ENCODE measurements around the gene ZNF367.

The ZNF367 gene

DNA sequence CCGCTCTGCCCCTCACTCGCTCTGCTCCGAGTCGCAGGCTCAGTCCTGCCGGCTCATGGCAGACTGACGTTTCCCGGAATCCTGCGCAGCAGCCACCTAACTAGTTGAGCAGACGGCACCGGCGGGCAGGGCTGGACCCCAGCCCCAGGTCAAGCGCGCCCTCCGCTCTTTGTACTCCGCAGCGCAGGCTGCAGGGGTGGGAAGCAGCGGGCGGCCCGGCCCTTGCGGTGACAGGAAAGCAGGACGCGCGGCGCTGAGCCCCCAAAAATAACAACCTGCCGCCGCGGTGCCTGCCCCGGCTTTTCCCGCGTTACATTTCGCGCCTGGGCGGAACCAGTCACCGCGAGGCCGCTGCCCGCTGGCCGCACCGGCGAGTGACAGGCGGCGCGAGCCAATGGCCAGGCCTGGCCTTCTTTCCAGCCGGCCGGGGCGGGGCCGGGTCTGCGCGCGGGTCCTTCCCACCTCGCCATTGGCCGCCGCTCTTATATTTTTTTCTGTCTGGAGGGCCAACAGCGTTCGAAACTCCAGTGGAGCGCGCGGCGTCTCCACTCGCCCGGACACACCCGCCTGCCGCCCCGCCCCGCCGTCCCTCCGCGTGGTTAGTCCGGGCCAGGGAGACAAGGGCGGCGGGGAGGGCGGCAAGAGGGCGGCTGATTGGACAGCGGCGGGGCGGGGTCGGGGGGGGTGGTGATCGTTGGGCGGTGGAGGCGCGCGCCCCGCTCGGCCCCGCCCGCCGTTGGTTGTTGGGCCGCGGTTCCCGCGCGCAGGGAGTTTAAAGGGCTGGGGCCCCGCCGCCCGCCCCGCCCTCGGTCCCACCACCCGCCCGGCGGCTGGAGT is at the start of gene ZNF367:
Gene ZNF367 (minus strand): TSS at position 288 of the 837 bp plus-strand sequence. CDS start 338 bp downstream, outside the sequence.
- DNase-seq: peak; percentile 98

DNA sequence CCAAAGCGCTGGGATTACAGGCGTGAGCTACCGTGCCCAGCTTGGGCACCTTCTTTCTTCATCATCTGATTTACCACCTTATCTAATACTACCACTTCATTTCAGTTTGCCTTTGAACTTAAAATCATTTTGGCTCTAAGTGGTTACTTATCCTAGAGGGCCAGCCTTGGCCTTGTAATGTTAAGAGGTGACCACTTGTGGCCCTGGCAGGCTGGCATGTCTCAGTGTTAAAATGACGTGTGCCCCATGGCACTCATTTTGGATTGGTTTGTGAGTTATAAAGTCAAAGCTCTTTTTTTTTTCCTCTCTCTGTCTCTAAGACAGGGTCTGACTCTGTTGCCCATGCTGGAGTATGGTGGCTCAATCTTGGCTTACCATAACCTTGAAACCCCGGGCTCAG is 49.6 kb upstream of the ZNF367 start:
- no peak for DNase-seq

DNA sequence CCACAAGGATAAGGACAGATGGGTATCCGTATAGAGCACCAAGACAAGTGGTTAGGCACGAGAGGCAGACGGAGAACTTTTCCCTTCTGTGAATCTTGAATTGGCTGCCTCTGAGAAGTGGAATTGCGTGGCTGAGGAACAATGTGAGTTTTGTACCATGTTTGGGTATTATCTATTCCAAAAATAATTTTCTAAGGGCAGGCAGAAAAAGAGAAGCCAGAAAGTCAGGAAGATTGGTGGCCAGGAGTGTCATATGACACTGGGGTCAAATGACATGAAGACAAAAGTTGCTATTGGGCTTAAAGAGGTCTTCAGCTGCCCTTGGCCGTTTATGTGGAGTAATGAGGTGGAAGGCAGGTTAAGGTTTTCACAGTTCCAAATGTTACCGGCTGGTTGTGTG is 46.3 kb upstream of the ZNF367 start:
- DNase-seq: no peak

DNA sequence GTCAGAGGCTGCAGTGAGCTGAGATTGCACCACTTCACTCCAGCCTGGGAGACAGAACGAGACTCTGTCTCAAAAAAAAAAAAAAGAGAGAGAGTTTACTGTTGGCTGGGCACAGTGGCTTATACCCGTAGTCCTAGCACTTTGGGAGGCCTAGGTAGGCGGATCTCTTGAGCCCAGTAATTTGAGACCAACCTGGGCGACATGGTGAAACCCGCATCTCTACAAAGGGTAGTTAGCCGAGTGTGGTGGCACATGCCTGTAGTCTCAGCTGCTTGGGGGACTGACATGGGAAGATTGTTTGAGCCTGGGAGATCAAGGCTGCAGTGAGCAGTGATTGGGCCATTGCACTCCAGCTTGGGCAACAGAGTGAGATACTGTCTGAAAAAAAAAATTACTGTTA is 44.4 kb upstream of the ZNF367 start:
- no peak for DNase-seq

DNA sequence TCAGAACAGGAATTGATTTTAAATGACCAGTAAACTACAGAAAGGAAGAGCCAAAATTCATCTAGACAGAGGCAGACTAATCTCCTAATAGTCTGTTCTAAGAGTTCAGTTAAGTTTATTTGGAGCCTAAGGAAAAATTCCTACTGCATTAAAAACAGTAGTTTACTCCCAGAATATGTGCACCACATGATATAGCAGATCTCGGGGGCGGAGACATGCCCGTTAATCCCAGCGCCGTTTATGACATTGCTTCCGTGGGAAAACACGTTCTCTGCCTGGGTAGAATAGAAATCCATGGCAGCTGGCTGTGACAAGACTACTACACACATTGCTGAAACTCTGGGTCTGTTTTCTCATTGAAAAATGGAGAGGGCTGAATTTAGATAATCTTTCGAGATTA is 43.2 kb upstream of the ZNF367 start:
- no peak for DNase-seq

DNA sequence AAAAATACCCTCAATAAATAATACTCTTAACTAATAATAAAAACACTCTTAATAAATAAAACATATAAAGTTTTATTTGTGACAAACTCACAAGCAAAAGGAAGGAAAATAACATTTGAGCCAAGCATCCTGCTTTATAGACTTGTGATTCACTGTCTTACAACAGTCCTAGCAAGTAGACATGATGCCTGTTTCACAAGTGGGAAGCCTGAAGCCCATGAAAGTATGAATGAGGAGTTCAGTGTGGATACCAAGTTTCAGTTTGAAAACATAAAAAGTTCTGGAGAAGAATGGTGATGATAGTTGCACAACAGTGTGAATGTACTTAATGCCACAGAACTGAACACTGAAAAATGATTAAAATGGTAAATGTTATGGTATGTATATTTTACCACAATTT is 42.7 kb upstream of the ZNF367 start:
- no peak for DNase-seq

DNA sequence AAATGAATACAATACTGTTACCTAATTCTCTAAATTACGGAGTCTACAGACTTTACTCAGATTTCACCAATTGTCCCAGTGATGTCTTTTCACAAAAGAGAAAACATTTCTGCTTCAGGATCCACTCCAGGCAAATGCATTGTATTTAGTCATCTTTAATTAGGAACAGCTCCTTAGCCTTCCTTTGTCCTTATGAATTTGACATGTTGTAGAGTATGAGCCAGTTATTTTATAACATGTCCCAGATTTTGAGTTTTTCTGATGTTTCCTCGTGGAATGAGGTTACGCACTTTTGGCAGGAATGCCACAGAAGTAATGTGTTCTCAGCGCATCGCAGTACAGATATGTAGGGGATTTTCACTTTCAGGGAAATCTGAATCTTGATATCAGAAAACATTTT is 42.3 kb upstream of the ZNF367 start:
- no peak for DNase-seq

DNA sequence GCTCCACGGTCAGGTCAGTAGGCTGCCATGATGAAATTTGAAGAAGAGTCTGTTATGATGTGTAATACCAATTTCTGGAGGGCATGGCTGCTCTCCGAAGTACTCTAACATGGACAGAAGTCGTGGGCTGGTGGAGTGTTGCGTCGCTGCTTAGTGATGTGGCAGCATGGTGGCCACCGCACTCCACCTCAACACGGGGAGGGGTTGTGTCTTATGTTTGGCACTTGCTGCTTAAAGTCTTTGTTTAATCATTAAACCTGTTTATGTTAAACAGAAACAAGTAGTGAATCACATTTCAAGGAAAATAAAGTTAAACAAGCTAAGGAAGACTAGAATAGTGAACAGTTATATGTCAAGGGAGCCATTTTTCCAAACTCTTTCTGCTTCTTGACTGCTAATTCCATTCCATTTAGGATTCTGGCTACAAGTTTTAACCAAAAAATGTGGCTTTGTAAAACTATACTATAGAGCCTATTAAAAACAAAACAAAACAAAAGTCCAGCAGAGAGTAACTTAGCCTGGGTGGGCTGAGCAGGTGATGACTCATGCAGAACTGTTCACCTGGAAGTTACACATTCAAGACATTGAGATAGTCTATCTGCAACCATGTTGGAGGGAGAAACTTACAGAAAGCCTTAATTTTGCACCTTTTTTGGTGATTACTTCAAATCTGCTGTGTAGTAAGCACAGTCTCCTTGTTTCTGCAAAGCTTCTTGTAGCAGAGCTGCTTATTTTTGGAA is 41.3 kb upstream of the ZNF367 start:
- no peak for DNase-seq

DNA sequence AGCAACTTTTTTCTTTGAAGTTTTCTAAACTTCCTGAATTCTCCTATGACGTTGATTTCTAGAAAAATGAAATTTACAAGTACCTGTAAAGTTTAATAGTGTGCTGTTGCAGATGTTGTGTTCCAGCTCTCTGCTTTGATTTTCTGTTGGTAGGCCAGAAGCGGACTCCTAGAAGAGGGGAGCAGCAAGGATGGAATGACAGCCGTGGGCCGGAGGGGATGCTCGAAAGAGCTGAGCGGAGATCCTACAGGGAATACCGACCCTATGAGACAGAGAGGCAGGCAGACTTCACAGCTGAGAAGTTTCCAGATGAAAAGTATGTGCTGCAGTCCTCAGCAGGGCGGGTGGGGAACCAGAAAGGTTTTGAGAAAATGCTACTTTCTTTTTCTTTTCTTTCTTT is 40.1 kb upstream of the ZNF367 start:
- no peak for DNase-seq

DNA sequence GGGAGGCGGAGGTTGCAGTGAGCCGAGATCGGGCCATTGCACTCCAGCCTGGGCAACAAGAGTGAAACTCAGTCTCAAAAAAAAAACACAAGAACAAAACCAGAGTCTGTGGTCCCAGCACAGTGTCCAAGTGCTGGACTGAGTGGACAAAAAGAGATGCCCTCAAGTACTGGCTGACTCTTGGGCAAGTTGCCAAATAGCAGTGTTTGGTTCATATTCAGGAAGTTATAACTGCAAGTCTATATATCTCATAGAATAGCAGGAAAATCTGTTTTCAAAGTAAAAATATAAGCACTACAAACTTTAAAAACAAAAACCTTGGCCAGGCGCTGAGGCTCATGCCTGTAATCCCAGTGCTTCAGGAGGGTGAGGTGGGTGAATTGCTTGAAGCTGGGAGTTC is 39.1 kb upstream of the ZNF367 start:
- DNase-seq: no peak

DNA sequence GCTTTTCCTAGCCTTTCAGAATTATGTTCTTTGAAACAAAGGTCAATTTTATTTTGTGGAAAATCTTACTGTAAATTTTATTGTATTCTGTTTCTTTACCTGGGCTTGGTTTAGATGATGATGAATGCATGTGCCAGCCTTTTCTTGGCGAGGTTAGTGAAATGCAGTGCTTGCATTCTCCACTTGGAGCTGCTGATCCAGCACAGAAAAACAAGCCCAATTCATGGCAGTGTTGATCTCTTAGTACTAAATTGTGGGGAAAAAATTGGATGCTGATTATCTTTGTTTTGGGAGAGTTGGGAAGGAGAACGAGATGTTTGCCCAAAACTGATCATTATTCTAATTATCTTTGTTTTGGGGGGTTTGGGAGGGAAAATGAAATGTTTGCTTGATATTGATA is 35.5 kb upstream of the ZNF367 start:
- no peak for DNase-seq

DNA sequence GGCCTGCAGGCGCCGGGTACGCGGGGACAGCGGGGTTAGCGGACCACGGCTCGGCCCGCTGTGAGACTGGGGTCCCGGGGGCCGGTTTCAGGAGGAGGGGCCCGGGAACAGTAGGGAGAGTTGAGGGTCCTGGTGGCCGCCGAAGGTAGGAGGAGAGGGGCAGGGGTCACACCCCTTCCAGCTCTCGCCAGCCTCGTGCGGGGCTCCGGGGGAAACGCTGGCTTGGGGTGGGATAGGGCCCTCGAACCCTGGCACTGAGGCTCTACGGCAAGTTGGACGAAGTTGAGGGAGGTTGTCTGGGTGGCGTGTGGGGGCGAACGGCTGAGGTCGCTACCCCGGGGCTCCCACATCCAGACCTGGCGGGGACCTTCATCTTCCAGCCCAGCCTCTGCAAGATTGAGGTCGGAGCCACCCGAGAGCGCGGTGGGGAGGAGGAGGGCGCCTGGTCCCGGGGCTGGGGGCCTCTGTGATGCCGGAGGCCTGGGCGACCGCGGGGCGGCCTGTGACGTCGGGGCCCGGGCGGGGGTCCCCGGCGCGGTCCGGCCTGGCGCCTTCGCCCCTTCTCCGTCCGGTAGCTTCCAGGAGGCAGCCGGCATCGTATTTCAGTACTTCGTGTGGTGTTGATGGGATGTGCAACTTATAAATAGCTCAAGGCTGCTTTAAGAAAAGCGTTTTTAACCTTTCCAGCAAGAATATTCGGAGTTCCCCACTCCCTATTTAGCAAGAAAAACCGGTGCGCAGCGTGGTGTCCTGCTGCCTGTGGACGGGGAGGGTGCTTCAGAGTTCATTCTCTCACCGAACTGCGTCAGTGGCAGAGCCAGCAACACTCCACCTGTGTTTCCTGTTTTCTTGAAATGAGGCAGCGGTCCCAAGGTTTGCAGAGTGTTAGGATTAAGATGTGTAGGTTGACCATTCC is 32.7 kb upstream of the ZNF367 start:
- peak; percentile 45 for DNase-seq

DNA sequence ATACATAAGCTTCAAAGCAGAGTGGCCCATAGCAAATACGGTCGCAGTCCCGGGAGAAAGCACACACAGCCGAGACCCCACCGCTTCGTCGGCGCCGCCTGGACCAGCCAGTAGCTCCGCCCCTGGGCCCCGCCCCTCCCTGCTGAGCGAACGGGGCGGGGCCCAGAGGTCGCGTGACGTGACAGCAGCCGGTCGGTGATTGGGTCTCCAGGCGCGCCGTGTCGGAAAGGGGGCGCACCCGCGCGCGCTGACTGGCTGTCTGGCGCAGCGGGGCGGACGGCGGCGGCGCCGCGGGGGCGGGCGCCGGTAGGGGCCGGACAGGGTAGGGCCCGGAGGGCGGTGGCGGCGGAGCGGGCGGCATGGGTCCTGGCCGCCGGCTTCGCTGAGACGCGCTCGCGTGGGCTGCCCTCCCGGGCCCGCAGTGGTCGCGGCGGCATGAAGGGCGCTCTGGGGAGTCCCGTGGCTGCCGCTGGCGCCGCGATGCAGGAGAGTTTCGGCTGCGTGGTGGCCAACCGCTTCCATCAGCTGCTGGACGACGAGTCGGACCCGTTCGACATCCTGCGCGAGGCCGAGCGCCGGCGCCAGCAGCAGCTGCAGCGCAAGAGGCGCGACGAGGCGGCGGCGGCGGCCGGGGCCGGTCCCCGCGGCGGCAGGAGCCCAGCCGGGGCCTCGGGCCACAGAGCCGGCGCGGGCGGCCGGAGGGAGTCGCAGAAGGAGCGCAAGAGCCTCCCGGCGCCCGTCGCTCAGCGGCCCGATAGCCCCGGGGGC is 31.9 kb upstream of the ZNF367 start, which contains the start of gene HABP4:
Gene HABP4 (plus strand): TSS at position 325 of the 768 bp plus-strand sequence. CDS start 111 bp downstream, at position 436.
- DNase-seq: peak; percentile 97

DNA sequence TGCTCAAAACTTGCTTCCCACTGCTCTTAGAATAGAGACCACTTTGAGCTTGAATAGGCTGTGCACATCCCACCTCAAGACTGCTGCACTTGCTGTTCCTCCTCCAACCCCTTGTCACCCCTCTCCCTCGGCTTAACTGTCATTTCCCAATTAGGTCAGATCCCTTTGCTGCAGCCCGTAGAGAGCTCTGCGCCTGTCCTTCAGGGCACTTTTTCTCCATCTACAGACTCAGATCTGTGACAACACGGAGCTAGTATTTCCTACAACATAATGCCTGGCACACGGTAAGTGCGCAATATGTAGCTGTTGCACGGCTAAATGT is 31.3 kb upstream of the ZNF367 start:
- no peak for DNase-seq

DNA sequence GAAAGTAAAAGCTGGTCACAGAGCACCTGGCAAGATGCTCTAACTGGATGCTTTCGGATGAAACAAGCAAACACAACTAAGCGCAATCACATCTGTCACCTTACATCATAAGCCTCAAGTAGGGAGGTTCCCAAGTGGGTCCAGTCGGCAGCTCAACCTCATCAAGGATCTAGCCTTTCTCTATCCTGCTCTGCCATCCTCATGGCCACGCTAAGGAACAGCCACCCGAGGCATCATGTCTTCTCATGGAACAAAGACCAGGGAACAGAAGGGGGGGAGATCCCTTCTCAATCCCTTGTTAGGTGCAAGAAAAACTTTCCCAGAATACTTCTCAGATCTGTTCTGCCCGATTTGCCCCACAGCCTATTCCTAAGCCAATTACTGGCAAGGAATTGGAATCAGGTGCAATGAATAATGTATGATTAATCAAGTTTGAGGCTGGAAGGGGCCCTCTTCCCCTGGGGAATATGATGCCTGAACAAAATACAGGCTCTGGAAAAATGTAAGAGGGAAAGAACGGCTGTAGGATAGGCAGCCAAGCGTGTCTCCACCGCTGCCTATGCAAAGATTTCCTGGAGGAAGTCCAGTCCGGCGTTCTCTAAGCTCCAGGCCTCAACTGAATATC is 30.5 kb upstream of the ZNF367 start:
- DNase-seq: no peak

DNA sequence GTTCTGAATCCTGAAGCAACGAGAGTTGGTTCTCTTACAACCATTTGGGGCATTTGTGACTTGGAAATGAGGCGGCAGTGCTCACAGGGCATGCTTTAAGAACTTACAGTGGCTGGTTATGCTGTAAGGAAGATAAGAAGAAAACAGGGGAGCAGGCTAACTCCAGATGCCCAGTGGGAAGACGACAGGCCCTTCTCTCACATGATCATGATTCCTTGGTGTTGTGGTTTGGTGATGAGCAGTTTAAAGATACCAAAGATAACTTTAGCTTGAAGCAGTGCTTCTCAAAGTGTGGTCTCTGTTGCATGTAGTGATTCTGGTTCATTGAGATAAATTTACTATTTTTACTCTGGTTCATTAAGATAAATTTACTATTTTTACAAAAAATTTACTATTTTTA is 29.2 kb upstream of the ZNF367 start:
- no peak for DNase-seq

DNA sequence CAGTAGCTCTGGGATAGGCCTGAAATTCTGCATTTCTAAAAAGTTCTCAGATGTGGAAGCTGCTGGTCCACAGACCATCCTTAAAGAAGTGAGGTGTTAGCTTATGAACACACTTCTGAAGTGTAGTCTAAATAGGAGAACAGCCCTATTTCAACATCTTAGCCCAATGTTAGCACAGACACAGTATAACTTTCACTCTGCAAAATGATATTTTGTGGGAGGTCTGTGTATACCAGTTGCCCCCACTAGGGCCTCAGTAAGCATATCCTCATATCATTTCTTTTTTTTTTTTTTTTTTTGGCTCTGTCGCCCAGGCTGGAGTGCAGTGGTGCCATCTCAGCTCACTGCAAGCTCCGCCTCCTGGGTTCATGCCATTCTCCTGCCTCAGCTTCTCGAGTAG is 24.3 kb upstream of the ZNF367 start:
- DNase-seq: no peak

DNA sequence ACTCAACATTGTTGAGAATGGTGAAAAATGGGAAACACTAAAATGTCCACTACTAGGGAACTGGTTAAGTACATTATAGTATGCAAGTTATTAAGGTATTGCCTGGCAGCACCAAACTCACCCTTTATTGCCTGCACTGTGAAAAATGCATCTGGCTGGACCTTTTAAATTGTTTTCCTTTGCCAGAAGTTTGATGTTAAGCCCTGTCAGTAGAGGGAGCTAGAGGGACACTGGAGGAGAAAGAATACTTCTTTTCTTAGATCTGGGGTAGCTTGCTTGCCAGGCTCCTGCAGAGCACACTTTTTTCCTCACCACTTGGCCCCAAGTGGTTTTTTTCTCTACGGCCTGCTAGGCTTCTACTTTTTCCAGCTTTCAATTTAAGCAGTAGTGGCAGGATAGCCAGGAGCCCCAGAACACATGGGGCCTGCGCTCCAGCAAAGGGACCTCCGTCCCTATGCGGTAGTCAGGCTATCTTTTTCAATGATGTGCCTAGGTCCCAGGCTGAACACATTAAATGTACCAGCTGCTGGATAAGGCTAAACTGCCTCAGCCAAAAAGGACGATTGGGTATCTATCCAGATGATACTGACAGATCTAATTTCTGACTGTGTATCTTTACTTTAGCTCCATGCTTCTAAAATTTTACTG is 23.8 kb upstream of the ZNF367 start:
- peak; percentile 82 for DNase-seq

DNA sequence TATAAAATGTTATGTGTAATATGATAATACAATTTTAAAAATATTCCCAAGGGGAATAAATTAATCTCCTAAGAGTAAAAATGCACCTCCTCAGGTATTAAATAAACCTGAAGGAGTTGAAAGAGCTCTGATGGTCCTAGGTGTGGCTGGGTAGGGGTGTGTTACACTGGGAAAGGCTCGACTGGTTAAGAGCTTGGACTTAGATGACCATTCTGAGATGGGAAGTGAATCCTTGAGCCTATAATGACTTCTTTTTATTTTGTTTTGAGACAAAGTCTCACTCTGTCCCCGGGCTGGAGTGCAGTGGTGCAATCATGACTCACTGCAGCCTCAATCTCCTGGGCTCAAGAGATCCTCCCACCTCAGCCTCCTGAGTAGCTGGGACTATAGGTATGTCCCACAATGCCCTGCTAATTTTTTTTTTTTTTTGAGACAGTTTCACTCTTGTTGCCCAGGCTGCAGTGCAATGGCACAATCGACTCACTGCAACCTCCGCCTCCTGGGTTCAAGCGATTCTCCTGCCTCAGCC is 22.6 kb upstream of the ZNF367 start:
- DNase-seq: no peak

DNA sequence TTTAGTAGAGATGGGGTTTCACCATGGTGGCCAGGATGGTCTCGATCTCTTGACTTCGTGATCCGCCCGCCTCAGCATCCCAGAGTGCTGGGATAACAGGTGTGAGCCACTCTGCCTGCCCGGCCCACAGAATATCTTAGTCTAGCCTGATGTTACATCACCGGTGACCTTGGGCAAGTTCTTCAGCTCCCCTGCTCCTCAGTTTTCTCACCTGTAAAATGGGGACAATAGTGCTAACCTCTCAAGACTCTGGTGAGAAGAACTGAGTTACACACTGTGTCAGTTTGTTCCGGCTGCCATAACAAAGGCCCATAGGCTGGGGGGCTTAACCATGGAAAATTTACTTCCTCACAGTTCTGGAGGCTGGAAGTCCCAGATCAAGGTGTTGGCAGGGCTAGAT is 19.3 kb upstream of the ZNF367 start:
- no peak for DNase-seq

DNA sequence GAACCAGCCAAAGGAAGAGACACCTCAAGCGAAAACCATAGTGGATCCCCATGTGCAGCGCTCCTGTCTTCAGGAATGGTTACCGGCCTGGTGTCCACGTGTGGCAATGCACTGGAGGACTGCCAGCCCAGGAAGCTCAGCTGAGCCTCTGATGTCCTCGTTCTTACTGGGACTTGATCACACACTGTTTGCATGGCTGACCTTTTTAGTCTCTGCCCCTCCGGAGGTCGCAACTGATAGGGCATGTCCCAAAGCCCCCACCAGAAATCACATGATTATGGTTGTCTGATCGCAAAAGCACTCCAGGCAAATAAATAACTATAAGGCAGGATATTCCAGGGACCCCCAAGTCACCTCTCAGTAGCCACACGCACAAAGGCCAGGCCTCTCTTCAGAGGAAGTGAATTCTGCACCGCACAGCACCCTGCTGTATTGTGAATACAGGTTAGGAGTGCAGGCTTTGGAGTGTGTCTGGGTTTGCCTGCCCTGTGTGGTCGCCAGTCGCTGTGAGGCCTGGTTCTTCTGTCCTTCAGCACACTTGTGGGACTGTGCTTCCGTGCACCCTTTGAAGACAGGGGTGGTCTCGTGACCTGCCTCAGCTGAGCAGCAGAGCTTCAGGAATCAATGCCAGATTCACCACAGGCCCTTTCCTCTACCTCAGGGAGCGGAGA is 18.4 kb upstream of the ZNF367 start:
- DNase-seq: no peak
